Breast epithelium (tissue), 4 donors: Measurements from ENCODE around the gene SCART1. TPM values are rescaled to one million over a fixed set of nuclear protein-coding genes. Genes with fewer than 3 reads are reported as not detected.

Experiments used
- DNase-seq, 2 donors: peaks; one replicate each; pipeline ENCODE4 v3.0.0-alpha.2; 2019; ENCODE audit warnings: low spot score in 2 of 2
- H3K27ac ChIP-seq, 2 donors: fragments of 200-600 bp; sonication (generic) in 1 of 2; one replicate each; pipeline ENCODE4 v1.5.1; 2016 to 2019; ENCODE audit warnings: mild to moderate bottlenecking in 1 of 2
- H3K27me3 ChIP-seq, 2 donors: fragments of 200-600 bp; sonication (generic) in 1 of 2; one replicate each; pipeline versions ENCODE4 v1.5.1 to v1.6.0; 2017 to 2019; ENCODE audit warnings: control low read depth in 1 of 2, mild to moderate bottlenecking in 1 of 2
- H3K36me3 ChIP-seq: fragments of 200-600 bp; one replicate; pipeline ENCODE4 v1.5.1; 2019
- H3K4me1 ChIP-seq, 2 donors: fragments of 200-600 bp; sonication (generic); one replicate each; pipeline ENCODE4 v1.5.1; 2016 to 2019; ENCODE audit warnings: control low read depth in 1 of 2
- H3K4me3 ChIP-seq, 3 donors: fragments of 200-600 bp; sonication (generic); 1 replicate in 2 of 3; 2 replicates in 1 of 3; pipeline ENCODE4 v1.5.1; 2016 to 2019; ENCODE audit warnings: mild to moderate bottlenecking in 3 of 3, moderate library complexity in 2 of 3
- H3K9me3 ChIP-seq, 2 donors: fragments of 200-600 bp; sonication (generic) in 1 of 2; one replicate each; pipeline ENCODE4 v1.5.1; 2016 to 2019; ENCODE audit warnings: control low read depth in 1 of 2
- POLR2A ChIP-seq: fragments of 450-650 bp; IDR thresholded peaks from one replicate; pipeline ENCODE4 v1.6.1; 2016; ENCODE audit warnings: antibody characterized with exemption, mild to moderate bottlenecking, moderate library complexity
- POLR2AphosphoS5 ChIP-seq, 3 donors: sonication (generic); formaldehyde crosslinking; IDR thresholded peaks; one replicate each; pipeline ENCODE4 v1.6.1; 2017; ENCODE audit warnings: antibody characterized with exemption in 3 of 3
- intact Hi-C: fragments of 100-400 bp; cut with DNase I; formaldehyde crosslinking; loops from one replicate; pipeline ENCODE4 v1.15.1; 2023; ENCODE audit warnings: low total_unique reads
- total RNA-seq, 3 donors: library from RNA; depleted of rRNA; stranded (reverse); fragments of >200 nt; gene quantifications; one replicate each; pipeline ENCODE4 v1.1.0, GENCODE V29; 2016
- TF ChIP-seq, protein P1 (sequence below), 3 donors: fragments of 450-650 bp; IDR thresholded peaks; one replicate each; pipeline ENCODE4 v1.5.1; 2016 to 2017; ENCODE audit warnings: antibody characterized with exemption in 3 of 3, mild to moderate bottlenecking in 3 of 3, moderate library complexity in 3 of 3

Gene SCART1
- total RNA-seq, 3 donors from 2014 or later = 1.4 to 3.7 (median 2.9) TPM

DNA sequence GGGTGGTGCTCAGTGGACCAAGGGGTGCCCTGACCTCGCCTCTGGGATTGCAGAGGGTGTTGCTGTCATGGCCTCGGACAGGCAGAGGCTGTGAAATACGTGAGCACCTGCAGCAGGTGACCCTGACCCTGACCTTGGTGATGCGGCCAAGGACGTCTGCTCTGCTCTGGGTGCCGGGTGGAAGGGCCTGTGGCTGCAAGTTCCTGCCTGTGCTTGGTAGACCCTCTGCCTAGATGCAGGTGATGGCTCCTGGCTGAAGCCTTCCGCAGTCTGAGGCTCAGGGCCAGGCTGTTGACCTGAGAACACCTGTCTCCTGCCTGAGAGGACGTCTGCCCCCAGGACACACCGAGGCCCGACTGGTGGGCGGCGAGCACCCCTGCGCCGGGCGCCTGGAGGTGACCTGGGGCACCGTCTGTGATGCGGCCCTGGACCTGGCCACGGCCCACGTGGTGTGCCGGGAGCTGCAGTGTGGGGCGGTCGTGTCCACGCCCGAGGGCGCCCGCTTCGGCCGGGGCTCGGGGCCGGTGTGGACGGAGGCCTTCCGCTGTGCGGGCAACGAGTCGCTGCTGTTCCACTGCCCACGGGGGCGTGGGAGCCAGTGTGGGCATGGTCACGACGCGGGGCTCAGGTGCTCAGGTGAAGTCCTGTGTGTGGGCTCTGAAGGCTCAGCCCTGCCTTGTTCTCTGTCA lies 4.4 kb downstream of the SCART1 start:
- intact Hi-C loops = no loop called here
- Histone ChIP-seq H3K36me3 (no peaks in the 10 kb centered on the region), H3K9me3 (peaks cover 0 to 7% of the 10 kb centered on the region in 2 donors), H3K27ac (no peak overlapping the region), H3K4me1 (no peaks in the 10 kb centered on the region), H3K27me3 (no peaks in the 10 kb centered on the region), H3K4me3 (no peak overlapping the region)
- TF ChIP-seq POLR2A = no peak
- TF ChIP-seq, protein P1, sequence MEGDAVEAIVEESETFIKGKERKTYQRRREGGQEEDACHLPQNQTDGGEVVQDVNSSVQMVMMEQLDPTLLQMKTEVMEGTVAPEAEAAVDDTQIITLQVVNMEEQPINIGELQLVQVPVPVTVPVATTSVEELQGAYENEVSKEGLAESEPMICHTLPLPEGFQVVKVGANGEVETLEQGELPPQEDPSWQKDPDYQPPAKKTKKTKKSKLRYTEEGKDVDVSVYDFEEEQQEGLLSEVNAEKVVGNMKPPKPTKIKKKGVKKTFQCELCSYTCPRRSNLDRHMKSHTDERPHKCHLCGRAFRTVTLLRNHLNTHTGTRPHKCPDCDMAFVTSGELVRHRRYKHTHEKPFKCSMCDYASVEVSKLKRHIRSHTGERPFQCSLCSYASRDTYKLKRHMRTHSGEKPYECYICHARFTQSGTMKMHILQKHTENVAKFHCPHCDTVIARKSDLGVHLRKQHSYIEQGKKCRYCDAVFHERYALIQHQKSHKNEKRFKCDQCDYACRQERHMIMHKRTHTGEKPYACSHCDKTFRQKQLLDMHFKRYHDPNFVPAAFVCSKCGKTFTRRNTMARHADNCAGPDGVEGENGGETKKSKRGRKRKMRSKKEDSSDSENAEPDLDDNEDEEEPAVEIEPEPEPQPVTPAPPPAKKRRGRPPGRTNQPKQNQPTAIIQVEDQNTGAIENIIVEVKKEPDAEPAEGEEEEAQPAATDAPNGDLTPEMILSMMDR (IDR thresholded peaks at IDR 0.05) = no peak
- TF ChIP-seq POLR2AphosphoS5 (IDR thresholded peaks at IDR 0.05) = no peak
- peak in 1 of 2 donors; percentile 35 for DNase-seq

DNA sequence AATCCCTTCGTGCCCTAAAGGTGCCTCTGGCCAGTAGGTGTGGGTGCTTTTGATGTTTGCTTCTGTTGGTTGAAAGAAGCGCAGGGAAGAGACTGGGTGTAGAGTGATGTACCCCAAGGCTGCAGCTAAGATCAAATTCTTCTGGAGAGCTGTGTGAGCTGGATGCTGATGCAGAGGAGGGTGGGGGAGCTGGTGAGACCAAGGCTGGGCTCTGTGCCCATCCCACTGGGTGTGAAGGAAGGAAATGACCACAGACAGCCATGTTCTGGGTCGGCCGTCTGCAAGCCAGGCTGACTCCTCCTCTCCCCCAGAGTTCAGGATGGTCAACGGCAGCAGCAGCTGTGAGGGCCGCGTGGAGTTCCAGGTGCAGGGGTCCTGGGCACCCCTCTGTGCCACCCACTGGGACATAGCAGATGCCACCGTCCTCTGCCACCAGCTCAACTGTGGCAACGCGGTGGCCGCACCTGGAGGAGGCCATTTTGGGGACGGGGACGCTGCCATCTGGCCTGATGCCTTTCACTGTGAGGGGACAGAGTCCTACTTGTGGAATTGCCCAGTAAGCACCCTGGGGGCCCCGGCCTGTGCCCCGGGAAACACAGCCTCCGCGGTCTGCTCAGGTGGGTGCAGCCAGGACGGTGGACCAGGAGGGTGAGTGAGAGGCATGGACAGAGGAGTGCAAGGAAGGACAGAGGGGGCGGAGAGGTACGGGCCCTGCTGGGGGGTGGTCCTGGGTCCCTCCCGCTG lies 5.1 kb downstream of the SCART1 start:
- intact Hi-C loops = no loop called here

DNA sequence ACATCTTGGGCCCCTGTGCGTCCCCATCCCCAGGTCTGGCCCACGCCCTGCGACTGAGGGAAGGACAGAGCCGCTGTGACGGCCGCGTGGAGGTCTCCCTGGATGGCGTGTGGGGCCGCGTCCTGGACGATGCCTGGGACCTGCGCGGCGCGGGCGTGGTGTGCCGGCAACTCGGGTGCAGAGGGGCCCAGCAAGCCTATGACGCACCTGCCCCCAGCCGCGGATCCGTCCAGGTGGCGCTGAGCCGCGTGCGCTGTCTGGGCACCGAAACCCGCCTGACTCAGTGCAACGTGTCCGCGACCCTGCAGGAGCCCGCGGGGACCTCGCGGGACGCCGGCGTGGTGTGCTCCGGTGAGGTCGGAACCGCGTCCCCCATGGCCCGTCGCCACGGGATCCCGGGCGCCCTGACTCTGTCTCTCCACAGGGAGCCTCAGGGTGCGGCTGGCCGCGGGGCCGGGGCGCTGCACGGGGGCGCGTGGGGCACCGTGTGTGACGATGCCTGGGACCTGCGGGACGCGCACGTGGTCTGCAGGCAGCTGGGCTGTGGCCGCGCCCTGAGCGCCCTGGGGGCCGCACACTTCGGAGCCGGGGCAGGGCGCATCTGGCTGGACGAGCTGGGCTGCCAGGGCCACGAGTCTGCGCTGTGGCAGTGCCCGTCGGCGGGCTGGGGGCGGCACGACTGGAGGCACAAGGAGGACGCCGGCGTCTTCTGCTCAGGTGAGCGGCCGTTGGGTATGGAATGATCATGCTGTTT lies 5.9 kb downstream of the SCART1 start:
- Histone ChIP-seq H3K4me1 (no peaks in the 10 kb centered on the region), H3K27me3 (no peaks in the 10 kb centered on the region), H3K9me3 (peaks cover 0 to 7% of the 10 kb centered on the region in 2 donors), H3K36me3 (no peaks in the 10 kb centered on the region), H3K27ac (no peak overlapping the region), H3K4me3 (no peak overlapping the region)
- no peak for DNase-seq
- TF ChIP-seq, protein P1 (IDR thresholded peaks at IDR 0.05) = no peak
- no peak for TF ChIP-seq POLR2A
- TF ChIP-seq POLR2AphosphoS5 (IDR thresholded peaks at IDR 0.05) = no peak
- intact Hi-C loops = no loop called here

More for the DNA sequence above, 5.1 kb downstream of the SCART1 start:
- Histone ChIP-seq H3K4me1 (no peaks in the 10 kb centered on the region), H3K27me3 (no peaks in the 10 kb centered on the region), H3K9me3 (peaks cover 0 to 7% of the 10 kb centered on the region in 2 donors), H3K27ac (no peak overlapping the region), H3K4me3 (no peak overlapping the region), H3K36me3 (no peaks in the 10 kb centered on the region)
- peak in 1 of 2 donors; percentile 35 for DNase-seq
- TF ChIP-seq, protein P1 (IDR thresholded peaks at IDR 0.05) = no peak

DNA sequence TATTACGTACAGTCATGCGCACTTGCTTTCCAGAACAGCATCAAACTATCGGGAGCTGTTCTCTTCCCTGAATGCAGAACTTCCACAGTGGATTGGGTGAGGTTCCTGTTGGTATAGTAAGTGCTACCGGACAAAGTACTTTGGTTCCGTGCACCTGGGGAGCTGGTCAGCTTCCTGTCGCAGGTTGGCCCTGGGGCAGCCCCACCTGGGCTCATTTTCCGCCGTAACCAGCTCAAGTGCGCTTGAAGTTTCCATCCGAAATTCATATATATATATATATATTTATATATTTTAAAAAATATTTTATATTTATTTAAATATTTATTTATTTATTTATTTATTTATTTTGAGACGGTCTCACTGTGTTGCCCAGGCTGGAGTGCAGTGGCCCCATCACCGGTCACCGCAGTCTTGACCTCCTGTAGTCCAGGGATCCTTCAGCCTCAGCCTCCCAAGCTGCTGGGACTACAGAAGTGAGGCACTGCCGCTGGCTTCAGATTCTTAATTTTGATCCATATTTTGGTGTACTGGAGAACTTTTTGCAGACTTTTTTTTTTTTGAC lies 6.5 kb downstream of the SCART1 start:
- H3K9me3 ChIP-seq = peaks cover 0 to 7% of the 10 kb centered on the region in 2 donors
- DNase-seq = no peak
- H3K27me3 ChIP-seq = no peaks in the 10 kb centered on the region
- H3K4me3 ChIP-seq = no peak overlapping the region
- intact Hi-C loops = no loop called here
- H3K36me3 ChIP-seq = no peaks in the 10 kb centered on the region
- TF ChIP-seq POLR2AphosphoS5 (IDR thresholded peaks at IDR 0.05) = no peak
- TF ChIP-seq, protein P1 (IDR thresholded peaks at IDR 0.05) = no peak
- TF ChIP-seq POLR2A = no peak
- H3K27ac ChIP-seq = no peak overlapping the region
- H3K4me1 ChIP-seq = no peaks in the 10 kb centered on the region
